Activated naive CD4-positive, alpha-beta T cell treated with Interleukin-2 at 50 U/mL for 16 hours (primary cell): ENCODE data around the gene PALLD.
"Not testable (repeated sequence)": the region's sequence is repeated elsewhere in the genome, so short reads cannot be mapped to it uniquely, and the experiment has no call there.

Source experiments
- DNase-seq: peaks from one replicate; pipeline ENCODE4 v3.0.0-alpha.2; 2020

The PALLD gene

GRCh38 chr4:168498251-168498650 lies 1.4 kb downstream of the PALLD start:
- DNase-seq = no peak

GRCh38 chr4:168499241-168499640 lies 2.4 kb downstream of the PALLD start:
- DNase-seq = no peak

GRCh38 chr4:168501407-168501806 lies 4.6 kb downstream of the PALLD start:
- no peak for DNase-seq

GRCh38 chr4:168502861-168503260 lies 6.0 kb downstream of the PALLD start:
- no peak for DNase-seq

GRCh38 chr4:168503652-168504362 lies 7.0 kb downstream of the PALLD start:
- DNase-seq = no peak

GRCh38 chr4:168504526-168504925 lies 7.7 kb downstream of the PALLD start:
- no peak for DNase-seq

GRCh38 chr4:168506014-168506413 lies 9.2 kb downstream of the PALLD start:
- no peak for DNase-seq

GRCh38 chr4:168507178-168507815 lies 10.4 kb downstream of the PALLD start:
- DNase-seq = no peak

GRCh38 chr4:168508683-168509082 lies 11.8 kb downstream of the PALLD start:
- no peak for DNase-seq

- peak; percentile 31 for DNase-seq
These were observed 12.9 kb downstream of the PALLD start for GRCh38 chr4:168509786-168510185.

- DNase-seq = peak; percentile 62
These were observed 15.1 kb downstream of the PALLD start for GRCh38 chr4:168511780-168512489.

GRCh38 chr4:168513826-168514225 lies 17.0 kb downstream of the PALLD start:
- DNase-seq = not testable (repeated sequence)

GRCh38 chr4:168514249-168514852 lies 17.5 kb downstream of the PALLD start:
- no peak for DNase-seq

- DNase-seq = no peak
These were observed 18.6 kb downstream of the PALLD start for GRCh38 chr4:168515222-168516011.

- no peak for DNase-seq
These were observed 20.0 kb downstream of the PALLD start for GRCh38 chr4:168516841-168517240.

- no peak for DNase-seq
These were observed 22.7 kb downstream of the PALLD start for GRCh38 chr4:168519576-168519975.

- DNase-seq = no peak
These were observed 24.9 kb downstream of the PALLD start for GRCh38 chr4:168521721-168522120.

- no peak for DNase-seq
These were observed 25.5 kb downstream of the PALLD start for GRCh38 chr4:168522356-168522755.

- no peak for DNase-seq
These were observed 26.1 kb downstream of the PALLD start for GRCh38 chr4:168522829-168523489.

GRCh38 chr4:168524006-168524405 lies 27.2 kb downstream of the PALLD start:
- DNase-seq = no peak

GRCh38 chr4:168524897-168525296 lies 28.0 kb downstream of the PALLD start:
- DNase-seq = no peak

- DNase-seq = no peak
These were observed 30.7 kb downstream of the PALLD start for GRCh38 chr4:168527560-168527959.
